Gastrocnemius medialis (tissue), 4 donors: ENCODE measurements around the gene TMPRSS13. TPM values are rescaled to one million over a fixed set of nuclear protein-coding genes. Genes with fewer than 3 reads are reported as not detected.
"Not testable (repeated sequence)": the region's sequence is repeated elsewhere in the genome, so short reads cannot be mapped to it uniquely, and the experiment has no call there.

Experiments used
- ATAC-seq, 2 donors: fragments of 150-250 bp; one replicate each; pipeline ENCODE4 v1.9.1; 2016
- DNase-seq, 2 donors: peaks; one replicate each; pipeline ENCODE4 v3.0.0-alpha.2; 2019
- H3K27ac ChIP-seq, 4 donors: fragments of 200-600 bp; sonication (generic); 1 replicate in 1 of 4; 2 replicates in 3 of 4; pipeline ENCODE4 v1.5.1; 2016 to 2018; ENCODE audit warnings: mild to moderate bottlenecking in 2 of 4, moderate library complexity in 1 of 4
- H3K27me3 ChIP-seq, 3 donors: fragments of 200-600 bp; sonication (generic) in 2 of 3; 1 replicate in 1 of 3; 2 replicates in 2 of 3; pipeline versions ENCODE4 v1.5.1 to v1.6.0; 2016 to 2019; ENCODE audit warnings: mild to moderate bottlenecking in 1 of 3, moderate library complexity in 1 of 3
- H3K36me3 ChIP-seq, 2 donors: fragments of 200-600 bp; sonication (generic) in 1 of 2; one replicate each; pipeline ENCODE4 v1.5.1; 2017 to 2018
- H3K4me1 ChIP-seq, 2 donors: fragments of 200-600 bp; sonication (generic) in 1 of 2; one replicate each; pipeline ENCODE4 v1.5.1; 2016 to 2017; ENCODE audit warnings: mild to moderate bottlenecking in 2 of 2
- H3K4me3 ChIP-seq, 4 donors: fragments of 200-600 bp; sonication (generic) in 3 of 4; 1 replicate in 1 of 4; 2 replicates in 3 of 4; pipeline ENCODE4 v1.5.1; 2016 to 2019; ENCODE audit warnings: mild to moderate bottlenecking in 2 of 4
- H3K9me3 ChIP-seq, 3 donors: fragments of 200-600 bp; sonication (generic) in 2 of 3; 1 replicate in 1 of 3; 2 replicates in 2 of 3; pipeline ENCODE4 v1.5.1; 2016 to 2019
- POLR2A ChIP-seq, 2 donors: fragments of 450-650 bp; IDR thresholded peaks; one replicate each; pipeline ENCODE4 v1.6.1; 2017; ENCODE audit warnings: antibody characterized with exemption in 2 of 2, mild to moderate bottlenecking in 2 of 2, moderate library complexity in 2 of 2
- in situ Hi-C, 4 donors: fragments of 200-750 bp; cut with MboI; loops; one replicate each; pipeline versions ENCODE4 v1.15.0 to v1.8.0; 2017; ENCODE audit warnings: low sequenced_read_pairs in 4 of 4
- intact Hi-C: fragments of 100-400 bp; cut with DNase I; formaldehyde crosslinking; loops from one replicate; pipeline ENCODE4 v1.15.1; 2023; ENCODE audit warnings: low total_unique reads
- total RNA-seq, 4 donors: library from RNA; depleted of rRNA; stranded (reverse); fragments of >200 nt; gene quantifications; one replicate each; pipeline versions ENCODE4 v1.1.0 to v1.2.3, GENCODE V29; 2016
- TF ChIP-seq, protein P1 (sequence below), 5 experiments: fragments of 450-650 bp in 3 of 5; fragments of 200-600 bp in 2 of 5; sonication (generic) in 2 of 5; IDR thresholded peaks in 4 of 5; conservative IDR thresholded peaks in 1 of 5; 1 replicate in 4 of 5; 2 replicates in 1 of 5; pipeline ENCODE4 v1.5.1; 2016 to 2019; ENCODE audit warnings: antibody characterized with exemption in 5 of 5, mild to moderate bottlenecking in 3 of 5, moderate library complexity in 3 of 5

The TMPRSS13 gene
- total RNA-seq: not detected

DNA sequence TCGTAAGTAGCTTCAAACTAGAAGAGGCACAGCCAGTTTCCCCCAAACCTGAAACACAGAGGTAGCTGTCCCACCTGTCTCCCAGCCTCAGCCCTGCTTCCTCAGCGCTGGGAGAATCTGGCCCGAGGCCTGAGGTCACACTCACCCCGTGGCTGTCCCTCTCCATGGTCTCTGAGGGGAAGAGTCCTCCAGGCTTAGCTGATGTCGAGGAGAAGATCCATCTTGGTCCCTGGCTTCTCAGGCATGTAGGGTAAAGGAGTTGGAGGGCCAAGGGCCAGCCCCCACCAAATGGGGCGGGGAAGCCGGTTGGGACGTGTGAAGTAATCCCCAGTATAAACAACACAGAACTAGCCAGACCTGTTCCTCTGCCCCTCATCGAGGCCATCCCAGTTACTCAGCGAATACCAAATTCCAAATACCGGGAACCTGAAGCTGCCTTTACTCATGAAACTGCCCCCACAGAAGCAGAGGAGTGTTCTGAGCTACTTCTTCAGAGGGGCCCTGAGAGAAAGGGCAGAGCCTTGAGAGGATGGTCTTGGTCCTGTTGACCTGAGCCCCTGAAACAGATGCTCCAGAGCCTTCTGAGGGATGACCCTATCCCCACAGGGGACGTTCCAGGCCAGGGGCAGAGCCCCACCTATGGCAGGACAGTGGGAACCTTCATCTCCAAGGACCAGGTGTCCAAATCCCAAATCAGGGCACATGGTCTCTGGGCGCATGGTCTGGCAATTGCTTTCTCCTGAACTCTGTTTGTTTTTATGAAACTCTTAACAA lies at the start of gene TMPRSS13:
Gene TMPRSS13 (minus strand): TSS at position 261 of the 774 bp plus-strand sequence. CDS start 95 bp downstream, at position 166.
- Histone ChIP-seq H3K27ac (no peak within 1 kb of the TSS), H3K9me3 (no peaks in the 10 kb centered on the region), H3K4me1 (no peaks in the 10 kb centered on the region), H3K27me3 (peaks cover 0 to 6% (median 0%) of the 10 kb centered on the region in 3 donors), H3K36me3 (no peaks in the 10 kb centered on the region), H3K4me3 (no peak within 1 kb of the TSS)
- no peak for DNase-seq
- intact Hi-C loops: no loop called here
- TF ChIP-seq, protein P1, sequence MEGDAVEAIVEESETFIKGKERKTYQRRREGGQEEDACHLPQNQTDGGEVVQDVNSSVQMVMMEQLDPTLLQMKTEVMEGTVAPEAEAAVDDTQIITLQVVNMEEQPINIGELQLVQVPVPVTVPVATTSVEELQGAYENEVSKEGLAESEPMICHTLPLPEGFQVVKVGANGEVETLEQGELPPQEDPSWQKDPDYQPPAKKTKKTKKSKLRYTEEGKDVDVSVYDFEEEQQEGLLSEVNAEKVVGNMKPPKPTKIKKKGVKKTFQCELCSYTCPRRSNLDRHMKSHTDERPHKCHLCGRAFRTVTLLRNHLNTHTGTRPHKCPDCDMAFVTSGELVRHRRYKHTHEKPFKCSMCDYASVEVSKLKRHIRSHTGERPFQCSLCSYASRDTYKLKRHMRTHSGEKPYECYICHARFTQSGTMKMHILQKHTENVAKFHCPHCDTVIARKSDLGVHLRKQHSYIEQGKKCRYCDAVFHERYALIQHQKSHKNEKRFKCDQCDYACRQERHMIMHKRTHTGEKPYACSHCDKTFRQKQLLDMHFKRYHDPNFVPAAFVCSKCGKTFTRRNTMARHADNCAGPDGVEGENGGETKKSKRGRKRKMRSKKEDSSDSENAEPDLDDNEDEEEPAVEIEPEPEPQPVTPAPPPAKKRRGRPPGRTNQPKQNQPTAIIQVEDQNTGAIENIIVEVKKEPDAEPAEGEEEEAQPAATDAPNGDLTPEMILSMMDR (IDR thresholded peaks at IDR 0.05 in 4 of 5, conservative IDR thresholded peaks at IDR 0.05 in 1 of 5): no peak
- TF ChIP-seq POLR2A (IDR thresholded peaks at IDR 0.05): no peak
- no peak for ATAC-seq
- in situ Hi-C loops: no loop called here

DNA sequence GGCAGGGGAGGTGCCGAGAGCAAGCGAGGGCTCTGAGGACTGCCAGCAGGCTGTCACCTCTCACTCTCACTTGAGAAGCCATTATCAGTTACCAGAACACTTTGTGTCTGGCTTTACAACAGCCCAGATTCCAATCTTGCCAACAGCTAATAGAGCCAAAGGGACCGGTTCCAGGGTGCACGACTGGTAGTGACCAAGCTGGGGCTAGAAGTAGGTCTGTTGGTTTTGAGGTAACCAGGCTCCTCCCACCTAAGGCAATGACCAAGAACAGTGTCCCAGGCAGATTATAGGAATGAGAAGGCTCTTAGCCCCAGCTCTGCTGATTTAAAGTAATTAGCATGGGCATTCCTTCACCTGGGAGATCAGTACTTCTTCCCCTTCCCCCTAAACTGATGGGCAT lies 49.8 kb upstream of the TMPRSS13 start:
- H3K4me1 ChIP-seq: no peaks in the 10 kb centered on the region
- no peak overlapping the region for H3K27ac ChIP-seq
- DNase-seq: no peak
- in situ Hi-C loops (no loop called here), intact Hi-C loops (no loop called here)
- TF ChIP-seq POLR2A (IDR thresholded peaks at IDR 0.05): no peak
- TF ChIP-seq, protein P1 (IDR thresholded peaks at IDR 0.05 in 4 of 5, conservative IDR thresholded peaks at IDR 0.05 in 1 of 5): no peak
- no peak overlapping the region for H3K4me3 ChIP-seq
- H3K9me3 ChIP-seq: no peaks in the 10 kb centered on the region
- no peaks in the 10 kb centered on the region for H3K36me3 ChIP-seq
- no peak for ATAC-seq
- peaks cover 0 to 5% (median 3%) of the 10 kb centered on the region in 3 donors for H3K27me3 ChIP-seq

DNA sequence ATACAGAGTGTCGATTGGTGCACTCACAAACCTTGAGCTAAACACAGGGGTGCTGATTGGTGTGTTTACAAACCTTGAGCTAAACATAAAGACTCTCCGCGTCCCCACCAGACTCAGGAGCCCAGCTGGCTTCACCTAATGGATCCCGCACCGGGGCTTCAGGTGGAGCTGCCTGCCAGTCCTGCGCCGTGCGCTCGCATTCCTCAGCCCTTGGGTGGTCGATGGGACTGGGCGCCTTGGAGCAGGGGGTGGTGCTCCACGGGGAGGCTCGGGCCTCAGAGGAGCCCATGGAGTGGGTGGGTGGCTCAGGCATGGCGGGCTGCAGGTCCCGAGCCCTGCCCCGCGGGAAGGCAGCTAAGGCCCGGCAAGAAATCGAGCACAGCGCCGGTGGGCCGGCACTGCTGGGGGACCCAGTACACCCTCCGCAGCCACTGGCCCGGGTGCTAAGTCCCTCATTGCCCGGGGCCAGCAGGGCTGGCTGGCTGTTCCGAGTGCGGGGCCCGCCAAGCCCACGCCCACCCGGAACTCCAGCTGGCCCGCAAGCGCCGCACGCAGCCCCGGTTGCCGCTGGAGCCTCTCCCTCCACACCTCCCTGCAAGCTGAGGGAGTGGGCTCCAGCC lies 49.2 kb upstream of the TMPRSS13 start:
- H3K36me3 ChIP-seq, H3K9me3 ChIP-seq, ATAC-seq, H3K4me1 ChIP-seq, DNase-seq, H3K4me3 ChIP-seq, H3K27me3 ChIP-seq, H3K27ac ChIP-seq, intact Hi-C loops, in situ Hi-C loops: not testable (repeated sequence)

DNA sequence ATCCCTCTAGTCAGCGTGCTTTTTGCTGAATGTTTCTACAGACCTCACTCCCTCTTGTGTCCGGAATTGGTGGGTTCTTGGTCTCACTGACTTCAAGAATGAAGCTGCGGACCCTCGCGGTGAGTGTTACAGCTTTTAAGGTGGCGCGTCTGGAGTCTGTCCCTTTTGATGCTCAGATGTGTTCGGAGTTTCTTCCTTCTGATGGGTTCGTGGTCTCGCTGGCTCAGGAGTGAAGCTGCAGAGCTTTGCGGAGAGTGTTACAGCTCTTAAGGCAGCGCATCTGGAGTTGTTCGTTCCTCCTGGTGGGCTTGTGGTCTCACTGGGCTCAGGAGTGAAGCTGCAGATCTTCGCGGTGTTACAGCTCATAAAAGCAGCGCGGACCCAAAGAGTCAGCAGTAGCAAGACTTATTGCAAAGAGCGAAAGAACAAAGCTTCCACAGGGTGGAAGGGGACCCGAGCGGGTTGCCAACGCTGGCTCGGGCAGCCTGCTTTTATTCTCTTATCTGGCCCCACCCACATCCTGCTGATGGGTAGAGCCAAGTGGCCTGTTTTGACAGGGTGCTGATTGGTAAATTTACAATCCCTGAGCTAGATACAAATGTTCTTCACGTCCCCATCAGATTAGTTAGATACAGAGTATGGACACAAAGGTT lies 48.5 kb upstream of the TMPRSS13 start:
- ATAC-seq, intact Hi-C loops, H3K36me3 ChIP-seq, H3K27me3 ChIP-seq, H3K4me3 ChIP-seq, H3K9me3 ChIP-seq, H3K4me1 ChIP-seq, H3K27ac ChIP-seq, DNase-seq, in situ Hi-C loops: not testable (repeated sequence)

DNA sequence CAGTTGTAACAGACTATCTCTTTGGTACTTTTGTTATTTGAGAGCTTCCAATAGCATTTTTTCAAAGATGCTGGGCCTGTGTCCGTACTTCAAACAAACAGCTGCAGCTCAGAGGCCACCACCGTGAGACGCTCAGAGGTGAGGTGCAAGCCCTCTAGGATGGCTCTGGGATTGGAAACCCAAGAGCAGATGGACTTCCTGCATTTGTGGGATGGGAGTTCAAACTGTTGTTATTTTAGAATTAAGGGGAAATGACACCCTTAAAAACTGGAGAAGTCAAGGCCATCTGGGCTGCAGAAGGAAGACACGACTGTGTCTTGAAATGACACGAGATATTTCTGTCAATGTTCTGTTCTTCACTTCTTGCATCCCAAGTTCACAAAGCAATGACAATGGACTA lies 47.8 kb upstream of the TMPRSS13 start:
- in situ Hi-C loops (no loop called here), intact Hi-C loops (no loop called here)
- Histone ChIP-seq H3K27ac (no peak overlapping the region), H3K4me3 (no peak overlapping the region), H3K4me1 (no peaks in the 10 kb centered on the region), H3K36me3 (no peaks in the 10 kb centered on the region), H3K27me3 (peaks cover 0 to 5% (median 3%) of the 10 kb centered on the region in 3 donors), H3K9me3 (no peaks in the 10 kb centered on the region)
- DNase-seq (no peak), ATAC-seq (no peak)
- no peak for TF ChIP-seq POLR2A (IDR thresholded peaks at IDR 0.05)
- TF ChIP-seq, protein P1 (IDR thresholded peaks at IDR 0.05 in 4 of 5, conservative IDR thresholded peaks at IDR 0.05 in 1 of 5): no peak
